ENCODE measurements around the gene SEC11A.

Gene SEC11A

GRCh38 chr15:84658080-84658787 is 57.7 kb downstream of the SEC11A start, which contains the start of gene NMB:
Gene NMB, minus strand, starts transcription at chr15:84658199. Its CDS starts 47 bp downstream, at chr15:84658152.
- Histone ChIP-seq H3K9me2 (replicated peaks; ENCODE audit: control insufficient read depth, low read length) (no peaks in the 10 kb centered on the region), H3K4me3 (ENCODE audit: low read length) (peak within 1 kb of the TSS; percentile 74), H3F3A (ENCODE audit: control insufficient read depth, insufficient read depth) (peaks cover 18% of the 10 kb centered on the region), H4K20me1 (ENCODE audit: control insufficient read depth, insufficient read depth, low read depth, low read length) (no peaks in the 10 kb centered on the region), H3K27ac (ENCODE audit: low read depth, low read length) (peak within 1 kb of the TSS; percentile 53), H3K4me2 (ENCODE audit: low read length) (peak within 1 kb of the TSS; percentile 82), H3K9me3 (ENCODE audit: control insufficient read depth, insufficient read depth, low read length) (no peaks in the 10 kb centered on the region), H3K27me3 (ENCODE audit: control insufficient read depth, low read length) (peaks cover 5% of the 10 kb centered on the region), H3K36me3 (ENCODE audit: control insufficient read depth, low read length) (peaks cover 8% of the 10 kb centered on the region), H3K4me1 (ENCODE audit: control insufficient read depth, low read length) (peaks cover 37% of the 10 kb centered on the region), H3K79me2 (ENCODE audit: control insufficient read depth, low read length) (peaks cover 8% of the 10 kb centered on the region)
- TF ChIP-seq CTCF (IDR thresholded peaks at IDR 0.05; ENCODE audit: low read depth, low read length, poor library complexity, severe bottlenecking), result peak; percentile 68
- no peak for TF ChIP-seq EZH2phosphoT487 (IDR thresholded peaks at IDR 0.05; ENCODE audit: borderline replicate concordance, low read length)

GRCh38 chr15:84657748-84658079 is 58.2 kb downstream of the SEC11A start:
- Histone ChIP-seq H3F3A (ENCODE audit: control insufficient read depth, insufficient read depth) (peaks cover 13% of the 10 kb centered on the region), H3K27me3 (ENCODE audit: control insufficient read depth, low read length) (peaks cover 5% of the 10 kb centered on the region)

GRCh38 chr15:84656972-84657371 is 59.0 kb downstream of the SEC11A start:
- Histone ChIP-seq H3K79me2 (ENCODE audit: control insufficient read depth, low read length) (peaks cover 21% of the 10 kb centered on the region), H3K27ac (ENCODE audit: low read depth, low read length) (no peak overlapping the region), H3K4me2 (ENCODE audit: low read length) (no peak overlapping the region; the same call in 1 of the 2 replicates), H3K9me3 (ENCODE audit: control insufficient read depth, insufficient read depth, low read length) (no peaks in the 10 kb centered on the region), H3K27me3 (ENCODE audit: control insufficient read depth, low read length) (peaks cover 5% of the 10 kb centered on the region), H3K9me2 (replicated peaks; ENCODE audit: control insufficient read depth, low read length) (no peaks in the 10 kb centered on the region), H3F3A (ENCODE audit: control insufficient read depth, insufficient read depth) (peaks cover 8% of the 10 kb centered on the region; the same call in 1 of the 2 replicates), H3K4me3 (ENCODE audit: low read length) (no peak overlapping the region), H3K4me1 (ENCODE audit: control insufficient read depth, low read length) (peaks cover 49% of the 10 kb centered on the region), H3K36me3 (ENCODE audit: control insufficient read depth, low read length) (peaks cover 21% of the 10 kb centered on the region), H4K20me1 (ENCODE audit: control insufficient read depth, insufficient read depth, low read depth, low read length) (no peaks in the 10 kb centered on the region)
- TF ChIP-seq EZH2phosphoT487 (IDR thresholded peaks at IDR 0.05; ENCODE audit: borderline replicate concordance, low read length) (no peak), CTCF (IDR thresholded peaks at IDR 0.05; ENCODE audit: low read depth, low read length, poor library complexity, severe bottlenecking) (no peak)

More at GRCh38 chr15:84657748-84658079, 58.2 kb downstream of the SEC11A start:
- H3K79me2 ChIP-seq (ENCODE audit: control insufficient read depth, low read length), result peaks cover 13% of the 10 kb centered on the region
- H3K9me3 ChIP-seq (ENCODE audit: control insufficient read depth, insufficient read depth, low read length), result no peaks in the 10 kb centered on the region
- H4K20me1 ChIP-seq (ENCODE audit: control insufficient read depth, insufficient read depth, low read depth, low read length), result no peaks in the 10 kb centered on the region
- H3K36me3 ChIP-seq (ENCODE audit: control insufficient read depth, low read length), result peaks cover 13% of the 10 kb centered on the region
- TF ChIP-seq CTCF (IDR thresholded peaks at IDR 0.05; ENCODE audit: low read depth, low read length, poor library complexity, severe bottlenecking) (no peak), EZH2phosphoT487 (IDR thresholded peaks at IDR 0.05; ENCODE audit: borderline replicate concordance, low read length) (no peak)
- no peak overlapping the region for H3K27ac ChIP-seq (ENCODE audit: low read depth, low read length)
- peaks cover 42% of the 10 kb centered on the region for H3K4me1 ChIP-seq (ENCODE audit: control insufficient read depth, low read length)
- no peaks in the 10 kb centered on the region for H3K9me2 ChIP-seq (replicated peaks; ENCODE audit: control insufficient read depth, low read length)
- peak overlapping the region; percentile 82 for H3K4me2 ChIP-seq (ENCODE audit: low read length)
- peak overlapping the region; percentile 74 for H3K4me3 ChIP-seq (ENCODE audit: low read length)

All from DOHH2 (cell line).